HG03039 (cell line): ENCODE data around the gene ASRGL1.
"Not testable (repeated sequence)": the region's sequence is repeated elsewhere in the genome, so short reads cannot be mapped to it uniquely, and the experiment has no call there.

Experiments
- ATAC-seq: cut with Tn5 transposase; IDR thresholded peaks from one replicate; pipeline ENCODE4 v1.9.1; 2021; ENCODE audit warnings: mild to moderate bottlenecking, moderate library complexity; ENCODE audit not compliant: unreplicated experiment

ASRGL1 gene

GRCh38 chr11:62337303-62338181, at the start of gene ASRGL1:
Gene ASRGL1 (plus strand): TSS chr11:62337448. CDS start chr11:62337978, 530 bp downstream.
- peak; percentile 59 for ATAC-seq

GRCh38 chr11:62295504-62295903, 41.7 kb upstream of the ASRGL1 start:
- ATAC-seq, result no peak

- no peak for ATAC-seq
Observed at GRCh38 chr11:62298975-62299374, 38.3 kb upstream of the ASRGL1 start, which contains the start of gene SCGB1D4. Gene SCGB1D4 (minus strand): TSS chr11:62299075. CDS start chr11:62299010, 65 bp downstream.

GRCh38 chr11:62306227-62306626, 31.0 kb upstream of the ASRGL1 start:
- ATAC-seq, result no peak

- ATAC-seq, result no peak
Observed at GRCh38 chr11:62307950-62308349, 29.3 kb upstream of the ASRGL1 start.

GRCh38 chr11:62309991-62310390, 27.3 kb upstream of the ASRGL1 start:
- ATAC-seq, result no peak

GRCh38 chr11:62315431-62315830, 21.8 kb upstream of the ASRGL1 start:
- no peak for ATAC-seq

- no peak for ATAC-seq
Observed at GRCh38 chr11:62322524-62322923, 14.7 kb upstream of the ASRGL1 start.

GRCh38 chr11:62324731-62325556, 12.3 kb upstream of the ASRGL1 start:
- ATAC-seq, result no peak

GRCh38 chr11:62325781-62326180, 11.5 kb upstream of the ASRGL1 start:
- not testable (repeated sequence) for ATAC-seq

- ATAC-seq, result not testable (repeated sequence)
Observed at GRCh38 chr11:62326719-62327118, 10.5 kb upstream of the ASRGL1 start.

- not testable (repeated sequence) for ATAC-seq
Observed at GRCh38 chr11:62327541-62327940, 9.7 kb upstream of the ASRGL1 start.

- not testable (repeated sequence) for ATAC-seq
Observed at GRCh38 chr11:62331264-62331663, 6.0 kb upstream of the ASRGL1 start.

- ATAC-seq, result no peak
Observed at GRCh38 chr11:62333768-62334167, 3.5 kb upstream of the ASRGL1 start.

- ATAC-seq, result not testable (repeated sequence)
Observed at GRCh38 chr11:62336949-62337302, 322 bp upstream of the ASRGL1 start.

- ATAC-seq, result no peak
Observed at GRCh38 chr11:62338218-62338617, 970 bp downstream of the ASRGL1 start.

- ATAC-seq, result no peak
Observed at GRCh38 chr11:62340269-62340901, 3.1 kb downstream of the ASRGL1 start.

- no peak for ATAC-seq
Observed at GRCh38 chr11:62341588-62341987, 4.3 kb downstream of the ASRGL1 start.

- not testable (repeated sequence) for ATAC-seq
Observed at GRCh38 chr11:62343646-62344190, 6.5 kb downstream of the ASRGL1 start.

- no peak for ATAC-seq
Observed at GRCh38 chr11:62344210-62344609, 7.0 kb downstream of the ASRGL1 start.

GRCh38 chr11:62345861-62346260, 8.6 kb downstream of the ASRGL1 start:
- ATAC-seq, result no peak
